ENCODE measurements around the gene BTN1A1.
A peak's percentile ranks its signal among the peaks of the same experiment; 100 is the strongest.
"Not testable (repeated sequence)": the region's sequence is repeated elsewhere in the genome, so short reads cannot be mapped to it uniquely, and the experiment has no call there.

BTN1A1 gene

GRCh38 chr6:26511033-26511432 is 10.9 kb downstream of the BTN1A1 start:
- DNase-seq (ENCODE audit: low read depth in 2 of 2): not testable (repeated sequence)

GRCh38 chr6:26514984-26515383 is 14.9 kb downstream of the BTN1A1 start:
- no peak for DNase-seq (ENCODE audit: low read depth in 2 of 2)

- no peak for DNase-seq (ENCODE audit: low read depth in 2 of 2)
Observed at GRCh38 chr6:26516481-26517427, 16.7 kb downstream of the BTN1A1 start.

- DNase-seq (ENCODE audit: low read depth in 2 of 2): no peak
Observed at GRCh38 chr6:26519359-26519758, 19.3 kb downstream of the BTN1A1 start.

GRCh38 chr6:26520237-26520849 is 20.2 kb downstream of the BTN1A1 start:
- no peak for DNase-seq (ENCODE audit: low read depth in 2 of 2)

GRCh38 chr6:26520850-26521599 is 20.9 kb downstream of the BTN1A1 start:
- DNase-seq (ENCODE audit: low read depth in 2 of 2): peak; percentile 73 to 88

- peak; percentile 51 to 59 for DNase-seq (ENCODE audit: low read depth in 2 of 2)
Observed at GRCh38 chr6:26521600-26522391, 21.7 kb downstream of the BTN1A1 start.

GRCh38 chr6:26522486-26523228 is 22.6 kb downstream of the BTN1A1 start:
- peak in 1 of 2 donors; percentile 22 for DNase-seq (ENCODE audit: low read depth in 2 of 2)

GRCh38 chr6:26524314-26524713 is 24.2 kb downstream of the BTN1A1 start:
- DNase-seq (ENCODE audit: low read depth in 2 of 2): not testable (repeated sequence)

- no peak for DNase-seq (ENCODE audit: low read depth in 2 of 2)
Observed at GRCh38 chr6:26524722-26525370, 24.7 kb downstream of the BTN1A1 start.

- DNase-seq (ENCODE audit: low read depth in 2 of 2): no peak
Observed at GRCh38 chr6:26525838-26526237, 25.7 kb downstream of the BTN1A1 start.

- no peak for DNase-seq (ENCODE audit: low read depth in 2 of 2)
Observed at GRCh38 chr6:26526928-26527327, 26.8 kb downstream of the BTN1A1 start.

- no peak for DNase-seq (ENCODE audit: low read depth in 2 of 2)
Observed at GRCh38 chr6:26530203-26530602, 30.1 kb downstream of the BTN1A1 start.

GRCh38 chr6:26531897-26532296 is 31.8 kb downstream of the BTN1A1 start:
- no peak for DNase-seq (ENCODE audit: low read depth in 2 of 2)

- peak; percentile 84 to 99 for DNase-seq (ENCODE audit: low read depth in 2 of 2)
Observed at GRCh38 chr6:26532699-26533531, 32.8 kb downstream of the BTN1A1 start.

- no peak for DNase-seq (ENCODE audit: low read depth in 2 of 2)
Observed at GRCh38 chr6:26533532-26533931, 33.4 kb downstream of the BTN1A1 start.

- no peak for DNase-seq (ENCODE audit: low read depth in 2 of 2)
Observed at GRCh38 chr6:26534681-26535465, 34.8 kb downstream of the BTN1A1 start.

- no peak for DNase-seq (ENCODE audit: low read depth in 2 of 2)
Observed at GRCh38 chr6:26536571-26537159, 36.6 kb downstream of the BTN1A1 start.

Data from stimulated activated CD4-positive, alpha-beta T cell treated with anti-CD3 and anti-CD28 coated beads, Interleukin-1b, Interleukin-23, amount 100 ng/mL, for 4 hours (primary cell).